ENCODE data around the gene PTGS2. TPM values are rescaled to one million over a fixed set of nuclear protein-coding genes. Genes with fewer than 3 reads are reported as not detected.

The PTGS2 gene
- 1.1 TPM in 2 replicates for total RNA-seq

- intact Hi-C loops (cut with micrococcal nuclease): loop anchor here (2.0 to 10.0 kb wide), 4 partner anchors 60 to 278 kb away; no protein-coding TSS in a partner anchor
- H3K27me3 Mint-ChIP-seq: peaks cover 64% of the 10 kb centered on the region
- DNase-seq: peak; percentile 82
- H3K36me3 Mint-ChIP-seq (ENCODE audit: low read depth): no peaks in the 10 kb centered on the region
- no peaks in the 10 kb centered on the region for H3K9me3 Mint-ChIP-seq
- peaks cover 15% of the 10 kb centered on the region for H3K4me1 Mint-ChIP-seq
- peak within 1 kb of the TSS; percentile 85 for H3K4me3 Mint-ChIP-seq
- H3K27ac Mint-ChIP-seq: peak within 1 kb of the TSS; percentile 31
Measured at GRCh38 chr1:186680245-186681061, at the start of gene PTGS2. Gene PTGS2 (minus strand): TSS chr1:186680423. CDS start chr1:186680290, 133 bp downstream.

GRCh38 chr1:186722711-186723309, 42.6 kb upstream of the PTGS2 start:
- Mint-ChIP-seq H3K4me1 (no peaks in the 10 kb centered on the region), H3K4me3 (no peak overlapping the region), H3K36me3 (ENCODE audit: low read depth) (no peaks in the 10 kb centered on the region), H3K9me3 (no peaks in the 10 kb centered on the region), H3K27me3 (peaks cover 14% of the 10 kb centered on the region), H3K27ac (no peak overlapping the region)
- peak; percentile 76 for DNase-seq
- intact Hi-C loops (cut with micrococcal nuclease): loop anchor here (1.0 to 5.0 kb wide), 2 partner anchors 84 to 263 kb away; no protein-coding TSS in a partner anchor

- H3K4me1 Mint-ChIP-seq: no peaks in the 10 kb centered on the region
- intact Hi-C loops (cut with micrococcal nuclease): no loop called here
- no peak overlapping the region for H3K4me3 Mint-ChIP-seq
- H3K36me3 Mint-ChIP-seq (ENCODE audit: low read depth): no peaks in the 10 kb centered on the region
- peaks cover 20% of the 10 kb centered on the region for H3K27me3 Mint-ChIP-seq
- no peak for DNase-seq
- H3K9me3 Mint-ChIP-seq: no peaks in the 10 kb centered on the region
- no peak overlapping the region for H3K27ac Mint-ChIP-seq
Measured at GRCh38 chr1:186717286-186717685, 37.1 kb upstream of the PTGS2 start.

GRCh38 chr1:186715887-186716809, 35.9 kb upstream of the PTGS2 start:
- H3K9me3 Mint-ChIP-seq: no peaks in the 10 kb centered on the region
- no peak overlapping the region for H3K27ac Mint-ChIP-seq
- H3K4me1 Mint-ChIP-seq: no peaks in the 10 kb centered on the region
- intact Hi-C loops (cut with micrococcal nuclease): no loop called here
- H3K4me3 Mint-ChIP-seq: no peak overlapping the region
- H3K27me3 Mint-ChIP-seq: peaks cover 20% of the 10 kb centered on the region
- no peaks in the 10 kb centered on the region for H3K36me3 Mint-ChIP-seq (ENCODE audit: low read depth)
- no peak for DNase-seq

- H3K4me1 Mint-ChIP-seq: no peaks in the 10 kb centered on the region
- H3K36me3 Mint-ChIP-seq (ENCODE audit: low read depth): no peaks in the 10 kb centered on the region
- H3K4me3 Mint-ChIP-seq: no peak overlapping the region
- H3K27ac Mint-ChIP-seq: no peak overlapping the region
- DNase-seq: no peak
- H3K9me3 Mint-ChIP-seq: no peaks in the 10 kb centered on the region
- intact Hi-C loops (cut with micrococcal nuclease): no loop called here
- H3K27me3 Mint-ChIP-seq: peaks cover 9% of the 10 kb centered on the region
Measured at GRCh38 chr1:186710696-186711095, 30.5 kb upstream of the PTGS2 start.

GRCh38 chr1:186708694-186709097, 28.5 kb upstream of the PTGS2 start:
- H3K4me3 Mint-ChIP-seq: no peak overlapping the region
- intact Hi-C loops (cut with micrococcal nuclease): no loop called here
- H3K27me3 Mint-ChIP-seq: peaks cover 6% of the 10 kb centered on the region
- no peaks in the 10 kb centered on the region for H3K36me3 Mint-ChIP-seq (ENCODE audit: low read depth)
- no peaks in the 10 kb centered on the region for H3K9me3 Mint-ChIP-seq
- H3K4me1 Mint-ChIP-seq: no peaks in the 10 kb centered on the region
- H3K27ac Mint-ChIP-seq: no peak overlapping the region
- no peak for DNase-seq

- no peaks in the 10 kb centered on the region for H3K36me3 Mint-ChIP-seq (ENCODE audit: low read depth)
- H3K9me3 Mint-ChIP-seq: no peaks in the 10 kb centered on the region
- intact Hi-C loops (cut with micrococcal nuclease): no loop called here
- peaks cover 4% of the 10 kb centered on the region for H3K27me3 Mint-ChIP-seq
- H3K4me1 Mint-ChIP-seq: no peaks in the 10 kb centered on the region
- H3K27ac Mint-ChIP-seq: no peak overlapping the region
- H3K4me3 Mint-ChIP-seq: no peak overlapping the region
- DNase-seq: no peak
Measured at GRCh38 chr1:186703209-186703766, 23.1 kb upstream of the PTGS2 start.

- no peak overlapping the region for H3K4me3 Mint-ChIP-seq
- H3K27ac Mint-ChIP-seq: no peak overlapping the region
- intact Hi-C loops (cut with micrococcal nuclease): no loop called here
- no peaks in the 10 kb centered on the region for H3K36me3 Mint-ChIP-seq (ENCODE audit: low read depth)
- no peaks in the 10 kb centered on the region for H3K4me1 Mint-ChIP-seq
- H3K9me3 Mint-ChIP-seq: no peaks in the 10 kb centered on the region
- H3K27me3 Mint-ChIP-seq: peaks cover 5% of the 10 kb centered on the region
- DNase-seq: no peak
Measured at GRCh38 chr1:186700722-186701121, 20.5 kb upstream of the PTGS2 start.

GRCh38 chr1:186699519-186699918, 19.3 kb upstream of the PTGS2 start:
- H3K27ac Mint-ChIP-seq: no peak overlapping the region
- H3K36me3 Mint-ChIP-seq (ENCODE audit: low read depth): no peaks in the 10 kb centered on the region
- no peak for DNase-seq
- H3K4me1 Mint-ChIP-seq: no peaks in the 10 kb centered on the region
- intact Hi-C loops (cut with micrococcal nuclease): no loop called here
- H3K27me3 Mint-ChIP-seq: peaks cover 8% of the 10 kb centered on the region
- no peak overlapping the region for H3K4me3 Mint-ChIP-seq
- H3K9me3 Mint-ChIP-seq: no peaks in the 10 kb centered on the region

GRCh38 chr1:186689907-186690306, 9.7 kb upstream of the PTGS2 start:
- no peak for DNase-seq
- no peaks in the 10 kb centered on the region for H3K9me3 Mint-ChIP-seq
- intact Hi-C loops (cut with micrococcal nuclease): loop anchor here (10.0 kb wide), 1 partner anchor 205 kb away; no protein-coding TSS in a partner anchor
- no peaks in the 10 kb centered on the region for H3K4me1 Mint-ChIP-seq
- H3K4me3 Mint-ChIP-seq: no peak overlapping the region
- H3K36me3 Mint-ChIP-seq (ENCODE audit: low read depth): no peaks in the 10 kb centered on the region
- H3K27me3 Mint-ChIP-seq: peaks cover 20% of the 10 kb centered on the region
- no peak overlapping the region for H3K27ac Mint-ChIP-seq

- no peak for DNase-seq
- intact Hi-C loops (cut with micrococcal nuclease): loop anchor here (10.0 kb wide), 1 partner anchor 205 kb away; no protein-coding TSS in a partner anchor
- Mint-ChIP-seq H3K27ac (no peak overlapping the region), H3K27me3 (peaks cover 22% of the 10 kb centered on the region), H3K4me1 (no peaks in the 10 kb centered on the region), H3K4me3 (no peak overlapping the region), H3K36me3 (ENCODE audit: low read depth) (no peaks in the 10 kb centered on the region), H3K9me3 (no peaks in the 10 kb centered on the region)
Measured at GRCh38 chr1:186689376-186689775, 9.2 kb upstream of the PTGS2 start.

GRCh38 chr1:186683652-186684410, 3.6 kb upstream of the PTGS2 start:
- no peak overlapping the region for H3K27ac Mint-ChIP-seq
- H3K9me3 Mint-ChIP-seq: no peaks in the 10 kb centered on the region
- peaks cover 58% of the 10 kb centered on the region for H3K27me3 Mint-ChIP-seq
- H3K4me3 Mint-ChIP-seq: no peak overlapping the region
- H3K4me1 Mint-ChIP-seq: peaks cover 15% of the 10 kb centered on the region
- no peaks in the 10 kb centered on the region for H3K36me3 Mint-ChIP-seq (ENCODE audit: low read depth)
- DNase-seq: no peak
- intact Hi-C loops (cut with micrococcal nuclease): loop anchor here (5.0 to 10.0 kb wide), 3 partner anchors 67 to 282 kb away; no protein-coding TSS in a partner anchor

GRCh38 chr1:186682736-186683135, 2.5 kb upstream of the PTGS2 start:
- Mint-ChIP-seq H3K27ac (no peak overlapping the region), H3K36me3 (ENCODE audit: low read depth) (no peaks in the 10 kb centered on the region), H3K27me3 (peaks cover 64% of the 10 kb centered on the region), H3K4me3 (no peak overlapping the region), H3K4me1 (peaks cover 15% of the 10 kb centered on the region), H3K9me3 (no peaks in the 10 kb centered on the region)
- DNase-seq: no peak
- intact Hi-C loops (cut with micrococcal nuclease): loop anchor here (5.0 to 10.0 kb wide), 3 partner anchors 65 to 280 kb away; no protein-coding TSS in a partner anchor
